Measurements from ENCODE around the gene ABCA5. TPM values are rescaled to one million over a fixed set of nuclear protein-coding genes. Genes with fewer than 3 reads are reported as not detected.

The ABCA5 gene
- total and polyA plus RNA-seq, 9 of the 15 experiments (the other 6 are each of a cell fraction or from before 2014, with no cell fraction given), result 0.74 to 2.3 (median 1.4) TPM

DNA sequence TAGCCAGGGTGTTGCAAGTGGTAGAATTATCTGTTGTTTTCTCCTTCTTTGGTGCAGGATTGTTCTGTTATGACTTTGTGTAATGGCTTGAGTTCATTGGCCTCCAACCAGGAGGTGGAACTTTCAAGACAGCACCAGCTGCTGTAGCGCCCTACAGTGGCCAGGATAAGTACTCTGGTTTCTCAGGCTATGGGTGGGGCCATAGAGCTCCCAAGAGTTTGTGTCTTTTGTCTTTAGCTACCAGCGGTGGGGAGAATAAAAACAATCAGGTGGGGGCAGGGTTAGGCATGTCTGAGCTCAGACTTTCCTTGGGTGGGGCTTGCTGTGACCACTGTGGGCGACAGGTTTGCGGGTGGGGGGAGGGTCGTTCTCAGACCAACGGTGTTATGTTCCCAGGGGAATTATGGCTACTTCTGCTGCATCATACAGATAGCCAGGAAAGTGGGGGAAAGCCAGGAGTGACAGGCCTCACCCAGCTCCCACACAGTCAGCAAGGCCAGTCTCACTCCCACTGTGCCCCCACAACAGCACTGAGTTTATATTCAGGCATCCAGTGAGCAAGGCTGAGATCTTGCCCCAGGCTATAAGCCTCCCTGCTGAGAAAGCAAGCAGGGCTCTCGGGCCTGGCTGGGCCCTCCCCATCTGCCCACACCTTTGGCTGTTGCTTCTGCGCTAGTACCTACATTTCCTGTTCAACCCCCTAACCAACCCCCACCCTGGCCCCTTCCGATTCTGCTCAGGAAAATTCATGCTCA, 113.7 kb downstream of the ABCA5 start:
- no peak overlapping the region for H3K9ac ChIP-seq (ENCODE audit: insufficient read depth in 1 of 2, low read depth in 2 of 2, low read length in 2 of 2)
- no peak overlapping the region for H3K4me2 ChIP-seq (ENCODE audit: insufficient read depth, low read length)
- no peaks in the 10 kb centered on the region for H3K9me3 ChIP-seq (replicated peaks; ENCODE audit: control insufficient read depth, insufficient read depth, low read depth, low read length)
- intact Hi-C loops (cut with micrococcal nuclease) (no loop called here), in situ Hi-C loops (cut with MboI) (no loop called here)
- FAIRE-seq (no peak), ATAC-seq (peak; percentile 67; the same call in 2 of the 3 replicates), DNase-seq (ENCODE audit: extremely low read depth in 1 of 4, low spot score in 3 of 4) (no peak)
- WGBS (ENCODE audit: insufficient coverage, low coverage, missing lambda C conversion rate), result 71% methylated on average over 6 of the region's 9 CpGs
- H3K4me1 ChIP-seq (replicated peaks in 1 of 2; ENCODE audit: control insufficient read depth in 2 of 2, insufficient read depth in 2 of 2, low read length in 2 of 2), result no peaks in the 10 kb centered on the region
- H3K27ac ChIP-seq (ENCODE audit: extremely low read depth, low read depth, low read length), result no peak overlapping the region
- no peaks in the 10 kb centered on the region for H3K9me1 ChIP-seq (ENCODE audit: control insufficient read depth, insufficient read depth, low read length)
- POLR2A ChIA-PET, result interaction anchor here (0.6 kb wide), 1 partner anchor 13 kb away, joined by 3 read pairs; no protein-coding TSS in a partner anchor
- BruUV-seq (replicated peaks), result no TSS peak
- TF ChIP-seq RAD21 (CRISPR knock-in tag; conservative IDR thresholded peaks at IDR 0.05 in 1 of 2, IDR thresholded peaks at IDR 0.05 in 1 of 2), result peak in 1 of 2 experiments; percentile 39; a peak in 2 of 4 replicates
- no peak for TF ChIP-seq ZNF589 (CRISPR knock-in tag; IDR thresholded peaks at IDR 0.05; ENCODE audit: low read depth)
- TF ChIP-seq, protein P1, sequence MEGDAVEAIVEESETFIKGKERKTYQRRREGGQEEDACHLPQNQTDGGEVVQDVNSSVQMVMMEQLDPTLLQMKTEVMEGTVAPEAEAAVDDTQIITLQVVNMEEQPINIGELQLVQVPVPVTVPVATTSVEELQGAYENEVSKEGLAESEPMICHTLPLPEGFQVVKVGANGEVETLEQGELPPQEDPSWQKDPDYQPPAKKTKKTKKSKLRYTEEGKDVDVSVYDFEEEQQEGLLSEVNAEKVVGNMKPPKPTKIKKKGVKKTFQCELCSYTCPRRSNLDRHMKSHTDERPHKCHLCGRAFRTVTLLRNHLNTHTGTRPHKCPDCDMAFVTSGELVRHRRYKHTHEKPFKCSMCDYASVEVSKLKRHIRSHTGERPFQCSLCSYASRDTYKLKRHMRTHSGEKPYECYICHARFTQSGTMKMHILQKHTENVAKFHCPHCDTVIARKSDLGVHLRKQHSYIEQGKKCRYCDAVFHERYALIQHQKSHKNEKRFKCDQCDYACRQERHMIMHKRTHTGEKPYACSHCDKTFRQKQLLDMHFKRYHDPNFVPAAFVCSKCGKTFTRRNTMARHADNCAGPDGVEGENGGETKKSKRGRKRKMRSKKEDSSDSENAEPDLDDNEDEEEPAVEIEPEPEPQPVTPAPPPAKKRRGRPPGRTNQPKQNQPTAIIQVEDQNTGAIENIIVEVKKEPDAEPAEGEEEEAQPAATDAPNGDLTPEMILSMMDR (IDR thresholded peaks at IDR 0.05 in 2 of 3, conservative IDR thresholded peaks at IDR 0.05 in 1 of 3; ENCODE audit: insufficient read depth in 2 of 3, low read depth in 1 of 3, low read length in 3 of 3), result peak in 2 of 3 experiments; percentile 4 to 46; a peak in 2 of 6 replicates
- no peaks in the 10 kb centered on the region for H4K20me1 ChIP-seq (replicated peaks; ENCODE audit: control insufficient read depth, insufficient read depth, low read length)
- CTCF ChIA-PET (ENCODE audit: low intra/inter-chr PET ratio), result no interaction called here
- H3K36me3 ChIP-seq (ENCODE audit: control insufficient read depth, insufficient read depth, low read length), result no peaks in the 10 kb centered on the region
- H3K4me3 ChIP-seq, result no peak overlapping the region
- H3K79me2 ChIP-seq (ENCODE audit: control insufficient read depth, insufficient read depth, low read length), result no peaks in the 10 kb centered on the region
- 0 out of 2 replicates have a peak overlapping the region, but pooled peaks have one; percentile 2 for H2AFZ ChIP-seq (ENCODE audit: low read depth, low read length)
- H3K27me3 ChIP-seq (ENCODE audit: control insufficient read depth in 2 of 2, insufficient read depth in 2 of 2, low read length in 2 of 2), result no peaks in the 10 kb centered on the region
